ENCODE data around the gene KAT14.
"Not testable (repeated sequence)": the region's sequence is repeated elsewhere in the genome, so short reads cannot be mapped to it uniquely, and the experiment has no call there.

The KAT14 gene

GRCh38 chr20:18166950-18167349, 29.3 kb downstream of the KAT14 start:
- no peak for TF ChIP-seq ESRRG (CRISPR knock-in tag; IDR thresholded peaks at IDR 0.05)
- no peak for TF ChIP-seq TCF4 (CRISPR knock-in tag; IDR thresholded peaks at IDR 0.05; ENCODE audit: borderline replicate concordance)
- no peak for TF ChIP-seq ARNTL (CRISPR knock-in tag; IDR thresholded peaks at IDR 0.05; ENCODE audit: borderline replicate concordance, low read depth)
- no peak for TF ChIP-seq RARB (CRISPR knock-in tag; IDR thresholded peaks at IDR 0.05)
- no peak for ATAC-seq

GRCh38 chr20:18172379-18172778, 34.7 kb downstream of the KAT14 start:
- no peak for TF ChIP-seq ESRRG (CRISPR knock-in tag; IDR thresholded peaks at IDR 0.05)
- no peak for TF ChIP-seq ZNF8 (CRISPR knock-in tag; IDR thresholded peaks at IDR 0.05)
- no peak for TF ChIP-seq ZNF70 (CRISPR knock-in tag; IDR thresholded peaks at IDR 0.05)
- no peak for TF ChIP-seq RARB (CRISPR knock-in tag; IDR thresholded peaks at IDR 0.05)
- no peak for TF ChIP-seq ZFP30 (CRISPR knock-in tag; IDR thresholded peaks at IDR 0.05)
- TF ChIP-seq CREB5 (CRISPR knock-in tag; IDR thresholded peaks at IDR 0.05; ENCODE audit: low read depth): no peak
- no peak for TF ChIP-seq TCF4 (CRISPR knock-in tag; IDR thresholded peaks at IDR 0.05; ENCODE audit: borderline replicate concordance)
- TF ChIP-seq BACH2 (CRISPR knock-in tag; IDR thresholded peaks at IDR 0.05; ENCODE audit: borderline replicate concordance): no peak
- ATAC-seq: no peak

GRCh38 chr20:18174906-18175683, 37.4 kb downstream of the KAT14 start:
- TF ChIP-seq ZFP30 (CRISPR knock-in tag; IDR thresholded peaks at IDR 0.05) (no peak), ZNF565 (CRISPR knock-in tag; conservative IDR thresholded peaks at IDR 0.05; ENCODE audit: low read depth) (no peak), RARB (CRISPR knock-in tag; IDR thresholded peaks at IDR 0.05) (no peak), POU6F1 (CRISPR knock-in tag; IDR thresholded peaks at IDR 0.05; ENCODE audit: borderline replicate concordance, low read depth) (no peak), TCF4 (CRISPR knock-in tag; IDR thresholded peaks at IDR 0.05; ENCODE audit: borderline replicate concordance) (no peak), ZNF70 (CRISPR knock-in tag; IDR thresholded peaks at IDR 0.05) (no peak)
- ATAC-seq: no peak

GRCh38 chr20:18176318-18176785, 38.7 kb downstream of the KAT14 start:
- TF ChIP-seq PPARA (CRISPR knock-in tag; IDR thresholded peaks at IDR 0.05; ENCODE audit: borderline replicate concordance) (no peak), ZC3H10 (CRISPR knock-in tag; IDR thresholded peaks at IDR 0.05) (no peak), PATZ1 (CRISPR knock-in tag; IDR thresholded peaks at IDR 0.05; ENCODE audit: borderline replicate concordance) (no peak), BACH2 (CRISPR knock-in tag; IDR thresholded peaks at IDR 0.05; ENCODE audit: borderline replicate concordance) (no peak), ZNF565 (CRISPR knock-in tag; conservative IDR thresholded peaks at IDR 0.05; ENCODE audit: low read depth) (no peak), ISL1 (CRISPR knock-in tag; IDR thresholded peaks at IDR 0.05) (no peak), CSDC2 (CRISPR knock-in tag; IDR thresholded peaks at IDR 0.05) (no peak), TSHZ2 (CRISPR knock-in tag; IDR thresholded peaks at IDR 0.05) (no peak), ZFP3 (CRISPR knock-in tag; IDR thresholded peaks at IDR 0.05) (no peak), TCF4 (CRISPR knock-in tag; IDR thresholded peaks at IDR 0.05; ENCODE audit: borderline replicate concordance) (no peak), SNAI2 (CRISPR knock-in tag; IDR thresholded peaks at IDR 0.05) (no peak)
- no peak for ATAC-seq

- ATAC-seq: not testable (repeated sequence)
Measured at GRCh38 chr20:18180366-18180765, 42.7 kb downstream of the KAT14 start.
